Neural cell (in vitro differentiated cells): ENCODE measurements around the gene FGF4.

Experiments
- CTCF ChIP-seq: fragments of 450-650 bp; IDR thresholded peaks from 2 replicates; pipeline ENCODE4 v1.5.1; 2014; ENCODE audit warnings: antibody characterized with exemption, mild to moderate bottlenecking, moderate library complexity; ENCODE audit not compliant: poor library complexity, severe bottlenecking
- EP300 ChIP-seq: fragments of 450-650 bp; conservative IDR thresholded peaks from 2 replicates; pipeline ENCODE4 v1.6.1; 2014; ENCODE audit warnings: antibody characterized with exemption, mild to moderate bottlenecking, moderate library complexity; ENCODE audit not compliant: poor library complexity, severe bottlenecking
- EZH2 ChIP-seq: fragments of 200-600, 300-800 bp; shearing (Covaris generic), sonication (generic); IDR thresholded peaks from 2 replicates; pipeline ENCODE4 v1.6.1; 2014; ENCODE audit warnings: antibody characterized with exemption, low read length, borderline replicate concordance, mild to moderate bottlenecking; ENCODE audit not compliant: insufficient read depth, poor library complexity, severe bottlenecking
- POLR2AphosphoS5 ChIP-seq: IDR thresholded peaks from 2 replicates; pipeline ENCODE4 v1.6.1; 2012
- RAD21 ChIP-seq: fragments of 450-650 bp; conservative IDR thresholded peaks from 2 replicates; pipeline ENCODE4 v1.6.1; 2014; ENCODE audit warnings: antibody characterized with exemption, mild to moderate bottlenecking, moderate library complexity
- SMC3 ChIP-seq: fragments of 450-650 bp; conservative IDR thresholded peaks from 2 replicates; pipeline ENCODE4 v1.6.1; 2014; ENCODE audit warnings: antibody characterized with exemption, mild to moderate bottlenecking, moderate library complexity; ENCODE audit not compliant: poor library complexity
- TAF1 ChIP-seq: IDR thresholded peaks from 2 replicates; pipeline ENCODE4 v1.6.1; 2012; ENCODE audit warnings: low read depth
- TF ChIP-seq, protein P1 (sequence below): IDR thresholded peaks from 2 replicates; pipeline ENCODE4 v1.6.1; 2012; ENCODE audit warnings: borderline replicate concordance

DNA sequence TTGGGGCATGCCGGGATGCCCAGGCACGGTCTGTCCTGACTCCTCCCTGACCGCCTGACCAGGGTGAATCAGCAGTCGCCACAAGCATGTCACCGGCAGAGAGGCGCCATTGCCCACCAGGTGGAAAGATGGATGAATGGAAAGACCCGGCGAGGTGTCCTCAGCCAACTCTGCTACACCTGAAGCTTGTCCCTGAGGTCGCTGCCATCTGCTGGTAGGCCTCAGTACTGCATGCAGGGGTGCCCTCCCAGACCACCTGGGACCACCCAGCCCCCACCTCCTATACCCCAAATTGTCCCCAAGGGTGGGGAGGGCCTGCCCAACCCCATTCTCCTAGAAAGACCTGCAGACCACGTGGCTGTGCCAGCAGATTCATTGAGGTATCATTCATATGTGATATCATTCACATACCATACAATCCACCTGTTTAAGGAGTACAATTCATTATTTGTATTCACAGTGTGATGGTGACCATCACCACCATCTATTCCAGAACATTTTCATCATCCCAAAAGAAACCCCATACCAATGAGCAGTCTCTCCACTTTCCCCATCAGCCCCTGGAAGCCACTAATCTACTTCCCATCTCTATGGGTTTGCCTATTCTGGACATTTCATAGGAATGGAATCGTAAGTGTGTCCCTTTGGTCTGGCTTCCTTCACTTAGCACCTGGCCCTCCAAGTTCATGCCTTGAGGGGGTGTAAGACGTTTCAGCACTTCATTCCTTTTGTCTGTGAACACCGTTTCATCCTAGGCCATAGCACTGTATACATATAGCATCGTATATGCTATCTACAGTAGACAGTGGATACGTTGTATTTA, 26.6 kb upstream of the FGF4 start:
- TF ChIP-seq CTCF (peak; percentile 43), POLR2AphosphoS5 (no peak), EZH2 (no peak), SMC3 (no peak), TAF1 (no peak), EP300 (no peak), RAD21 (no peak)
- TF ChIP-seq, protein P1, sequence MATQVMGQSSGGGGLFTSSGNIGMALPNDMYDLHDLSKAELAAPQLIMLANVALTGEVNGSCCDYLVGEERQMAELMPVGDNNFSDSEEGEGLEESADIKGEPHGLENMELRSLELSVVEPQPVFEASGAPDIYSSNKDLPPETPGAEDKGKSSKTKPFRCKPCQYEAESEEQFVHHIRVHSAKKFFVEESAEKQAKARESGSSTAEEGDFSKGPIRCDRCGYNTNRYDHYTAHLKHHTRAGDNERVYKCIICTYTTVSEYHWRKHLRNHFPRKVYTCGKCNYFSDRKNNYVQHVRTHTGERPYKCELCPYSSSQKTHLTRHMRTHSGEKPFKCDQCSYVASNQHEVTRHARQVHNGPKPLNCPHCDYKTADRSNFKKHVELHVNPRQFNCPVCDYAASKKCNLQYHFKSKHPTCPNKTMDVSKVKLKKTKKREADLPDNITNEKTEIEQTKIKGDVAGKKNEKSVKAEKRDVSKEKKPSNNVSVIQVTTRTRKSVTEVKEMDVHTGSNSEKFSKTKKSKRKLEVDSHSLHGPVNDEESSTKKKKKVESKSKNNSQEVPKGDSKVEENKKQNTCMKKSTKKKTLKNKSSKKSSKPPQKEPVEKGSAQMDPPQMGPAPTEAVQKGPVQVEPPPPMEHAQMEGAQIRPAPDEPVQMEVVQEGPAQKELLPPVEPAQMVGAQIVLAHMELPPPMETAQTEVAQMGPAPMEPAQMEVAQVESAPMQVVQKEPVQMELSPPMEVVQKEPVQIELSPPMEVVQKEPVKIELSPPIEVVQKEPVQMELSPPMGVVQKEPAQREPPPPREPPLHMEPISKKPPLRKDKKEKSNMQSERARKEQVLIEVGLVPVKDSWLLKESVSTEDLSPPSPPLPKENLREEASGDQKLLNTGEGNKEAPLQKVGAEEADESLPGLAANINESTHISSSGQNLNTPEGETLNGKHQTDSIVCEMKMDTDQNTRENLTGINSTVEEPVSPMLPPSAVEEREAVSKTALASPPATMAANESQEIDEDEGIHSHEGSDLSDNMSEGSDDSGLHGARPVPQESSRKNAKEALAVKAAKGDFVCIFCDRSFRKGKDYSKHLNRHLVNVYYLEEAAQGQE, result no peak
